Testis (tissue), 3 donors: ENCODE results near the gene AOC2. TPM values are rescaled to one million over a fixed set of nuclear protein-coding genes. Genes with fewer than 3 reads are reported as not detected.
"Not testable (repeated sequence)": the region's sequence is repeated elsewhere in the genome, so short reads cannot be mapped to it uniquely, and the experiment has no call there.

Experiments
- DNase-seq: peaks from one replicate; pipeline ENCODE4 v3.0.0-alpha.2; 2019
- H3K27ac ChIP-seq, 2 donors: fragments of 200-600 bp; sonication (generic); one replicate each; pipeline ENCODE4 v1.5.1; 2019
- H3K27me3 ChIP-seq: fragments of 200-600 bp; sonication (generic); one replicate; pipeline ENCODE4 v1.5.1; 2019
- H3K36me3 ChIP-seq: fragments of 200-600 bp; sonication (generic); one replicate; pipeline ENCODE4 v1.5.1; 2017; ENCODE audit warnings: low read depth; ENCODE audit errors: missing control alignments
- H3K4me1 ChIP-seq: fragments of 200-600 bp; sonication (generic); one replicate; pipeline ENCODE4 v1.5.1; 2019
- H3K4me3 ChIP-seq, 2 donors: fragments of 200-600 bp; sonication (generic); one replicate each; pipeline ENCODE4 v1.5.1; 2017 to 2019
- H3K9me3 ChIP-seq: fragments of 200-600 bp; sonication (generic); one replicate; pipeline ENCODE4 v1.5.1; 2017
- POLR2A ChIP-seq: fragments of 450-650 bp; IDR thresholded peaks from one replicate; pipeline ENCODE4 v1.6.1; 2017; ENCODE audit warnings: antibody characterized with exemption, mild to moderate bottlenecking, moderate library complexity
- WGBS, 2 donors: methylation state at CpG; one replicate each; pipeline ENCODE4 v1.1.5; 2018; 5-methylcytosine and 5-hydroxymethylcytosine counted together
- intact Hi-C: fragments of 100-400 bp; cut with DNase I; formaldehyde crosslinking; loops from one replicate; pipeline ENCODE4 v1.15.1; 2023; ENCODE audit warnings: low total_unique reads
- polyA plus RNA-seq: library from polyadenylated mRNA; stranded (reverse); fragments of 350-450 nt; fragmentation: Illumina TruSeq; extraction: RNeasy Lipid Tissue Mini Kit (QIAGEN cat#74804); gene quantifications from one replicate; pipeline ENCODE4 v1.2.3, GENCODE V29; 2014; ENCODE audit warnings: low read depth, low replicate concordance; ENCODE audit not compliant: insufficient read depth
- total RNA-seq, 2 donors: library from RNA; depleted of rRNA; stranded (reverse); fragments of >200 nt; gene quantifications; one replicate each; pipeline ENCODE4 v1.2.3, GENCODE V29; 2016
- TF ChIP-seq, protein P1 (sequence below), 3 experiments: fragments of 450-650 bp in 2 of 3; fragments of 200-600 bp in 1 of 3; sonication (generic) in 1 of 3; IDR thresholded peaks; one replicate each; pipeline ENCODE4 v1.5.1; 2016 to 2019; ENCODE audit warnings: antibody characterized with exemption in 3 of 3, mild to moderate bottlenecking in 2 of 3, moderate library complexity in 1 of 3

AOC2 gene
- total and polyA plus RNA-seq, 3 donors from 2014 or later = 5.7 to 14.6 (median 10.3) TPM

DNA sequence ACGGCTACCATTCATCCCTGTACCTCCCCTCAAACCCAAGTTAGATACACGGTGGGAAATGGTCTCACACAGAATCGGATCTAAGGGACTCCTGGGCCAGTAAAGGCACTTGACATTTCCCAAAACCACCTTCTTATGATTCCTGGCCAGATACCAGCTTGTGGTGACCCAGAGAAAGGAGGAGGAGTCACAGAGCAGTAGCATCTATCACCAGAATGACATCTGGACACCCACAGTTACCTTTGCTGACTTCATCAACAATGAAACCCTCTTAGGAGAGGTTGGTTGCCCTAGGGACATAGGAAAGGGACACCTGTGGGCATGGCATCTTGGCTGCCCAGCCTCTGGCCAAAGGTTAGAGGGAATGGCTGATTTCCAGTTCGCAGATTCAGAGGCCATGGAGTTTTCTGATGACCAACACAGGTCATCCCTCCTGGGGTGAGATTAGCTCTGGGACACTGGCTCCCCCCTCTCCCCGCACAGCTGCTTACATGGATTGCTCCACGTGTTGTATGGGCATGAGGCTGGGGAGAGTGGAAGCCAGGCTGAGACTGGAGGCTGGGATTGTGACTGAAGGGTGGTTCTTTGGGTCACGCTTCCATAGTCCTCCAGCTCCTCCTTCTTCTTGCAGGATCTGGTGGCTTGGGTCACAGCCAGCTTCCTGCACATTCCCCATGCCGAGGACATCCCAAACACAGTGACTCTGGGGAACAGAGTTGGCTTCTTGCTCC lies 5.2 kb downstream of the AOC2 start:
- TF ChIP-seq, protein P1, sequence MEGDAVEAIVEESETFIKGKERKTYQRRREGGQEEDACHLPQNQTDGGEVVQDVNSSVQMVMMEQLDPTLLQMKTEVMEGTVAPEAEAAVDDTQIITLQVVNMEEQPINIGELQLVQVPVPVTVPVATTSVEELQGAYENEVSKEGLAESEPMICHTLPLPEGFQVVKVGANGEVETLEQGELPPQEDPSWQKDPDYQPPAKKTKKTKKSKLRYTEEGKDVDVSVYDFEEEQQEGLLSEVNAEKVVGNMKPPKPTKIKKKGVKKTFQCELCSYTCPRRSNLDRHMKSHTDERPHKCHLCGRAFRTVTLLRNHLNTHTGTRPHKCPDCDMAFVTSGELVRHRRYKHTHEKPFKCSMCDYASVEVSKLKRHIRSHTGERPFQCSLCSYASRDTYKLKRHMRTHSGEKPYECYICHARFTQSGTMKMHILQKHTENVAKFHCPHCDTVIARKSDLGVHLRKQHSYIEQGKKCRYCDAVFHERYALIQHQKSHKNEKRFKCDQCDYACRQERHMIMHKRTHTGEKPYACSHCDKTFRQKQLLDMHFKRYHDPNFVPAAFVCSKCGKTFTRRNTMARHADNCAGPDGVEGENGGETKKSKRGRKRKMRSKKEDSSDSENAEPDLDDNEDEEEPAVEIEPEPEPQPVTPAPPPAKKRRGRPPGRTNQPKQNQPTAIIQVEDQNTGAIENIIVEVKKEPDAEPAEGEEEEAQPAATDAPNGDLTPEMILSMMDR (IDR thresholded peaks at IDR 0.05) = no peak
- TF ChIP-seq POLR2A = no peak
- Histone ChIP-seq H3K36me3 (no peaks in the 10 kb centered on the region), H3K27ac (no peak overlapping the region), H3K27me3 (no peaks in the 10 kb centered on the region), H3K4me1 (peaks cover 6% of the 10 kb centered on the region), H3K4me3 (no peak overlapping the region), H3K9me3 (no peaks in the 10 kb centered on the region)
- intact Hi-C loops = no loop called here
- peak; percentile 34 for DNase-seq
- 65 to 69% methylated on average over 7 to 8 of the region's 8 CpGs for WGBS, 2 donors

DNA sequence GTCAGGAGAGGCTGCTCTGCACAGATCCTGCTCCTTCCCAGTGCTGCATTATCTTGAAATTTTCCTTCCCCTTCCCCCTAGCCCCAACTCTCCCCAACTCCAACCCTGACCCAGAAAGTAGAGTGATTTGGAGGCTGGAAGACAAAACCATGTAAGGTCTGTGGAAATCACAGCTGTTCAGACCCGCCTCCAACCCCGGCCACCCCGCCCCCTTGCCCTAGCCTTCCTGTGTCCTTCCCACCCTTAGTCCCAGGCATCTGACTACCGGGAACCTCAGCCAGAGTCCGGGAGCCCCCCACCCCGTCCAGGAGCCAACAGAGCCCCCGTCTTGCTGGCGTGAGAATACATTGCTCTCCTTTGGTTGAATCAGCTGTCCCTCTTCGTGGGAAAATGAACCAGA lies 6.6 kb downstream of the AOC2 start, which contains the start of gene AOC3:
Gene AOC3, plus strand, starts transcription at position 246 of the 400 bp plus-strand sequence. Its CDS starts 145 bp downstream, at position 391.
- 36 to 45% methylated on average over 8 to 9 of the region's 9 CpGs for WGBS, 2 donors
- no peaks in the 10 kb centered on the region for H3K36me3 ChIP-seq
- H3K4me3 ChIP-seq = no peak within 1 kb of the TSS
- peak; percentile 23 for DNase-seq
- H3K27ac ChIP-seq = peak within 1 kb of the TSS in 1 of 2 donors; percentile 76
- no peaks in the 10 kb centered on the region for H3K27me3 ChIP-seq
- intact Hi-C loops = no loop called here
- H3K4me1 ChIP-seq = peaks cover 6% of the 10 kb centered on the region
- no peaks in the 10 kb centered on the region for H3K9me3 ChIP-seq
- TF ChIP-seq POLR2A = no peak
- TF ChIP-seq, protein P1 (IDR thresholded peaks at IDR 0.05) = no peak

DNA sequence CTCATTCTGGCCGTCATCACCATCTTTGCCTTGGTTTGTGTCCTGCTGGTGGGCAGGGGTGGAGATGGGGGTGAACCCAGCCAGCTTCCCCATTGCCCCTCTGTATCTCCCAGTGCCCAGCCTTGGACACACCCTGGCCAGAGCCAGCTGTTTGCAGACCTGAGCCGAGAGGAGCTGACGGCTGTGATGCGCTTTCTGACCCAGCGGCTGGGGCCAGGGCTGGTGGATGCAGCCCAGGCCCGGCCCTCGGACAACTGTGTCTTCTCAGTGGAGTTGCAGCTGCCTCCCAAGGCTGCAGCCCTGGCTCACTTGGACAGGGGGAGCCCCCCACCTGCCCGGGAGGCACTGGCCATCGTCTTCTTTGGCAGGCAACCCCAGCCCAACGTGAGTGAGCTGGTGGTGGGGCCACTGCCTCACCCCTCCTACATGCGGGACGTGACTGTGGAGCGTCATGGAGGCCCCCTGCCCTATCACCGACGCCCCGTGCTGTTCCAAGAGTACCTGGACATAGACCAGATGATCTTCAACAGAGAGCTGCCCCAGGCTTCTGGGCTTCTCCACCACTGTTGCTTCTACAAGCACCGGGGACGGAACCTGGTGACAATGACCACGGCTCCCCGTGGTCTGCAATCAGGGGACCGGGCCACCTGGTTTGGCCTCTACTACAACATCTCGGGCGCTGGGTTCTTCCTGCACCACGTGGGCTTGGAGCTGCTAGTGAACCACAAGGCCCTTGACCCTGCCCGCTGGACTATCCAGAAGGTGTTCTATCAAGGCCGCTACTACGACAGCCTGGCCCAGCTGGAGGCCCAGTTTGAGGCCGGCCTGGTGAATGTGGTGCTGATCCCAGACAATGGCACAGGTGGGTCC lies 7.2 kb downstream of the AOC2 start:
- H3K27me3 ChIP-seq, H3K9me3 ChIP-seq, H3K36me3 ChIP-seq, H3K4me1 ChIP-seq, H3K4me3 ChIP-seq, DNase-seq, intact Hi-C loops: not testable (repeated sequence)
- peak overlapping the region in 1 of 2 donors; percentile 76 for H3K27ac ChIP-seq
- 50 to 75% methylated on average over 1 to 17 of the region's 28 CpGs for WGBS, 2 donors

DNA sequence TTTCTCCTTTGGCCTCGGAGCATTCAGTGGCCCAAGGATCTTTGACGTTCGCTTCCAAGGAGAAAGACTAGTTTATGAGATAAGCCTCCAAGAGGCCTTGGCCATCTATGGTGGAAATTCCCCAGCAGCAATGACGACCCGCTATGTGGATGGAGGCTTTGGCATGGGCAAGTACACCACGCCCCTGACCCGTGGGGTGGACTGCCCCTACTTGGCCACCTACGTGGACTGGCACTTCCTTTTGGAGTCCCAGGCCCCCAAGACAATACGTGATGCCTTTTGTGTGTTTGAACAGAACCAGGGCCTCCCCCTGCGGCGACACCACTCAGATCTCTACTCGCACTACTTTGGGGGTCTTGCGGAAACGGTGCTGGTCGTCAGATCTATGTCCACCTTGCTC lies 8.0 kb downstream of the AOC2 start:
- peak overlapping the region in 1 of 2 donors; percentile 76 for H3K27ac ChIP-seq
- H3K4me1 ChIP-seq = peaks cover 6% of the 10 kb centered on the region
- H3K4me3 ChIP-seq = peak overlapping the region; percentile 5 to 6
- no peak for TF ChIP-seq POLR2A
- TF ChIP-seq, protein P1 (IDR thresholded peaks at IDR 0.05) = no peak
- DNase-seq = no peak
- no peaks in the 10 kb centered on the region for H3K36me3 ChIP-seq
- intact Hi-C loops = no loop called here
- WGBS, 2 donors = 79 to 87% methylated on average over 15 of the region's 15 CpGs
- no peaks in the 10 kb centered on the region for H3K27me3 ChIP-seq
- H3K9me3 ChIP-seq = no peaks in the 10 kb centered on the region

DNA sequence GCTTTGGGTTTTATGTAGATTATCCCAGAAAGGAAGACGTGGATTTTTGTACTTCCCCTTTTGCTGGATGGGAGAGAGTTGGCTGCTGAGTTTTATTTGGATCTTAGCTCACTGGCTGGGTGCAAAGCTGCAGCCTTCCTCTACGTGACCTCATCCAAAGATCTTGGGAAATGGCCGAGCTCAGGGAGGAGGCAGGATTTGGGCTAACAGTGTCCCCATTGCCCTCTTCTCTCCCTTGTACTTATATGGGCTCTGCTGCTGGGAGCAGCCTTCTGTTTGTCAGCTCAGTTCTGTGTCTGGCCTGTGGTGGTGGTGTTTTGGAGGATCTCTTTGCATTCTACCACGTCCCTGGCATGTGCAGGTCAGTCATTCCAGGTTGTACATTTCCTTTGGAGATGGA lies 8.6 kb downstream of the AOC2 start:
- TF ChIP-seq POLR2A = no peak
- TF ChIP-seq, protein P1 (IDR thresholded peaks at IDR 0.05) = no peak
- intact Hi-C loops = no loop called here
- Histone ChIP-seq H3K27me3 (no peaks in the 10 kb centered on the region), H3K36me3 (no peaks in the 10 kb centered on the region), H3K4me3 (peak overlapping the region; percentile 5 to 6), H3K4me1 (peaks cover 6% of the 10 kb centered on the region), H3K9me3 (no peaks in the 10 kb centered on the region), H3K27ac (peak overlapping the region in 1 of 2 donors; percentile 76)
- DNase-seq = no peak
- WGBS, 2 donors = 50 to 71% methylated on average over 4 of the region's 4 CpGs
